Bronchial epithelial cell (primary cell): ENCODE data around the gene ARHGAP1. TPM values are rescaled to one million over a fixed set of nuclear protein-coding genes. Genes with fewer than 3 reads are reported as not detected.

ENCODE experiments used
- DNase-seq: peaks from one replicate; pipeline ENCODE4 v3.0.0-alpha.2; 2010; ENCODE audit warnings: low read depth
- FAIRE-seq: peaks from 2 replicates; lab custom pipeline; 2011; peaks lifted over from hg19 to GRCh38; lab: Jason Lieb, UNC
- H3K27me3 ChIP-seq: 2 replicates; pipeline ENCODE4 v1.5.1; 2011; ENCODE audit warnings: low read length; ENCODE audit not compliant: control insufficient read depth, insufficient read depth
- H3K36me3 ChIP-seq: 2 replicates; pipeline ENCODE4 v1.5.1; 2011; ENCODE audit warnings: low read length; ENCODE audit not compliant: control insufficient read depth, insufficient read depth
- H3K4me3 ChIP-seq: 2 replicates; pipeline ENCODE4 v1.5.1; 2011; ENCODE audit warnings: mild to moderate bottlenecking, low read depth, low read length, control low read depth
- CTCF ChIP-seq: IDR thresholded peaks from 2 replicates; pipeline ENCODE4 v1.5.1; 2011; ENCODE audit warnings: mild to moderate bottlenecking, moderate library complexity, low read length, control low read depth, inconsistent platforms; ENCODE audit not compliant: insufficient read depth, severe bottlenecking
- total RNA-seq: library from RNA; depleted of rRNA; stranded (reverse); fragments of >200 nt; gene quantifications from 2 replicates; pipeline ENCODE4 v1.2.1, GENCODE V29; 2014

The ARHGAP1 gene
- total RNA-seq, 1 donor from 2014 or later: 15.5 TPM

- Histone ChIP-seq H3K27me3 (no peaks in the 10 kb centered on the region), H3K4me3 (no peak overlapping the region), H3K36me3 (peaks cover 3% of the 10 kb centered on the region)
- no peak for TF ChIP-seq CTCF
- no peak for DNase-seq
- no peak for FAIRE-seq
Measured at GRCh38 chr11:46630237-46630636, 70.2 kb downstream of the ARHGAP1 start.

- H3K27me3 ChIP-seq: no peaks in the 10 kb centered on the region
- no peak for FAIRE-seq
- no peak for TF ChIP-seq CTCF
- no peak overlapping the region for H3K4me3 ChIP-seq
- H3K36me3 ChIP-seq: peaks cover 3% of the 10 kb centered on the region
- DNase-seq: no peak
Measured at GRCh38 chr11:46628961-46629360, 71.5 kb downstream of the ARHGAP1 start.

Other genes starting within 250 kb of the ARHGAP1 start
- 11.3 and 14.3 TPM in 2 replicates for gene AMBRA1, start 106.6 kb downstream of the ARHGAP1 start, total RNA-seq
- 8.4 and 10.4 TPM in 2 replicates for gene HARBI1, start 83.4 kb downstream of the ARHGAP1 start, total RNA-seq
- gene ATG13, start 83.1 kb downstream of the ARHGAP1 start, total RNA-seq: 36.9 and 63.5 TPM in 2 replicates
- gene ZNF408, start 412 bp upstream of the ARHGAP1 start, total RNA-seq: 7.6 and 8.2 TPM in 2 replicates
- gene F2, start 18.6 kb upstream of the ARHGAP1 start, total RNA-seq: 0.26 and 0.38 TPM in 2 replicates
- 41.6 and 51.8 TPM in 2 replicates for gene CKAP5, start 145.7 kb upstream of the ARHGAP1 start, total RNA-seq
- 3.3 and 5.0 TPM in 2 replicates for gene LRP4, start 217.9 kb upstream of the ARHGAP1 start, total RNA-seq
- gene CSTPP1, start 236.1 kb upstream of the ARHGAP1 start, total RNA-seq: 6.6 and 9.1 TPM in 2 replicates